Medulla oblongata (tissue), 1 donor: ENCODE results near the gene CFAP157.

ENCODE experiments used
- DNase-seq: peaks from one replicate; pipeline ENCODE4 v3.0.0-alpha.2; 2015; ENCODE audit errors: extremely low spot score

The CFAP157 gene

DNA sequence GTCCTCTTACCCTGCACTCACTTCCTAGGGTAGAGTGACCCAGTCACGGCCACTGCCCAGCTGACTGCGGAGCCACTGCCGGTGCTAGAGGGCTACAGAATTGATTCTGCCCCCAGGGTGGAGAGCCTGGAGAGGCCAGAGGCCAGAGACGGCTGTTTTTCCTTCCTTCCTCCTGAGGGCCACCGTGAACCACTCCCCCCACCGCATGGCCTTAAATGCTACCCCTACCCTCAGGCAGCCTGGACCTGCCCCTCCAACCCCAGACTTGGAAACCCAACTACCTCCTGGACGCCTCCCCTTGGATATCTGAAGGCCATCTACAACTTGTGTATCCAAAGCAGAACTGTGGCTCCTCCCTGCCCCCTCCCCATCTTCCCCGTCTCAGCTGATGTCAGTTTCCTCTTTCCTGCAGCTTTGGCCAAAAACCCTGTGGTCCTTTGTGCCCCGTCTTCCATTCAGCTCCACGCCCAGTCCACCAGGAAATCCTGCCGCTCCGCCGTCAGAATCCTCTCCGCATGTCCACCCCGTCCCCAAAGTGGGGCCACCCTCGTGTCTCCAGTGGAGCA is 55.4 kb downstream of the CFAP157 start:
- DNase-seq = peak; percentile 54

DNA sequence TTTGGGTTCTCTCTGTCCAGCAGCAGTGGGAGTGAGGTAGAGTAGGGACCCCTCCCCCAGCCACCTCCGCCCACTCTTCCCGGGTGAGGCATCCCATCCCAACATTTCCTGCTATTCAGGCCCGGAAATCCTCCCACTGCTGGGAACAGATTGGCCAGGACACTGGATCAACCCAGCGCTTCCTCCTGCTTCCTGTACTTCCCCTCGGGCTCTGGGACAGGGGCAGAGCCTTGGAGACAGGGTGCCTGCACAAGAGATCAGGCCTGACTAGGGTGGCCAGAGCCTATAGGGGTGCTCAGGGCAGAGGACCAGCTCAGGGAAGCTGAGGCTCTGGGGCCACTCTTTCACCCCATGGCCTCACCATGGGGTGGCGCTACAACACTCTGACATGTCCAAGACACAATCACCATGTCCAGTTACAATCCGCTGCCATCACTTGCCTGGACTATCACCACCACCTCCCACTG is 57.2 kb downstream of the CFAP157 start:
- peak; percentile 42 for DNase-seq

DNA sequence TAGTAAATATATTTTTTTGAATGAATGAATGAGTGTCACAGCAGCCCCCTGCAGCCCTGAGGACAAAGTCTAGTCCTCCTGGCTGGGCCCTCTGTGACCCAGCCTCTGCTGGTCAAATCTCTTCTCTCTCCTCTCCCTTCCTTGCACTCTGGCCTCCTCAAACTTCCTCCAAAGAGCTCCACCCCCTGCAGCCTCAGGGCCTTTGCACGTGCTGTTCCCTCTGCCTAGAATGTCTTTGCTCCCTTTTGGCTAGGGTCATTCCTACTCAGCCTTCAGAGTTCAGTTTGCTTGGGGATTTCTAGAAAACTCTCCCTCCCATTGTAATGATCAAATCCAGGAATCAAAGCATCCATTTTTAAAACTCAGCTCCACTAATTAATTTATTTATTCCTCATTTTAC is 58.6 kb downstream of the CFAP157 start:
- no peak for DNase-seq
